ENCODE results near the gene MAN2A2.

Gene MAN2A2

DNA sequence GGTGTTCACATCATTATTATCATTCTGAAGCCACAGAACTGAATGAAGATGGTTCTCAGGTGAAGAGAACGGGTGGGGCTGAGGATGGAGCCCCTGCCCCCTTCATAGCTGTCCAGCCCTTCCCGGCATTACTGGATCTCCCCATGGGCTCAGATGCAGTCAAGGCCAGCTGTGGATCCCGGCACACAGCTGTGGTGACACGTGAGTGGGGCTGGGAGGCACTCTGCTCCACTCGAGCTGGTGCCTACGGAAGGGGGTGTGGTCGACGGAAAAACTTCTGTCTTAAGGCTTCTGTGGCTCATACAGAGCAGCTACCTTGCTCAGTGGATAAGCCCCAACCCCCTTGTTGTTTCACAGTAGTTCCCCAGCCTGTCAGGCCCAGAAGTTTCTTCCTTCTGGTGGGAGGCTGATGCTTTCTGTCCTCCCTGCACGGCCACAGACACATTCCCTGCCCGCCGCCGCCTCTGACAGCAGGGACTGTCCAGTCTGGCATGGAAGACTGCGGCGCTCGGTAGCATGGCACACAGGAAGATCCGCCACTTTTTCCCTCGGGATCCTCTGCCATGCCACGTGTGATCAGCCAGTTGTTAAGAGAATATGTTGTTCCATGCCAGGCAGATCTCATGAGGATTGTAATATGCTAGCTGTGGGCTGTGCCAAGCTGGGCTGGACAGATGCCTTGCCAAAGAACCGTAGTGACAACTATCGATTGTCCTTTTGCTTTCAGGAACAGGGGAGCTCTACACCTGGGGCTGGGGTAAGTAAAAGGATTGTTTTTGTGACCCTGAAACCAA lies 57.4 kb downstream of the MAN2A2 start:
- no peak for DNase-seq (ENCODE audit: low read depth)

DNA sequence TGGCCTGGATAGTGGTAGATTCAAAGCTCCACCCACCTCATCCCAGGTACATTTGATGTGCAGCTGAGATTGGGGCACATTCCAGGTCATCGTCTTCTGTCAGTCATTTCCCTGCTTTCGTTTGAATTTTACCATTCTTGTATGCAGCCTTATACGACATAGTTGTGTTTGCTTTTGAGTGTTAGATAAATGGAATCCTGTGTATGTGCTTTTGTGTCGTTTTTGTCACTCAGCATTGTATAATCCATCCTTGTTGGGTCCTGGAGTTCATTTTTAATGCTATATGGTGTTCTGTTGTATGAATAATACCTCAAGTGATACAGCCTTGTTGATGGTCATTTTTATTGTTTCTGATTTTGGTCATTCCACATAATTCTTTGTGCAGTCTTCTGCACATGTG lies 58.9 kb downstream of the MAN2A2 start:
- no peak for DNase-seq (ENCODE audit: low read depth)

DNA sequence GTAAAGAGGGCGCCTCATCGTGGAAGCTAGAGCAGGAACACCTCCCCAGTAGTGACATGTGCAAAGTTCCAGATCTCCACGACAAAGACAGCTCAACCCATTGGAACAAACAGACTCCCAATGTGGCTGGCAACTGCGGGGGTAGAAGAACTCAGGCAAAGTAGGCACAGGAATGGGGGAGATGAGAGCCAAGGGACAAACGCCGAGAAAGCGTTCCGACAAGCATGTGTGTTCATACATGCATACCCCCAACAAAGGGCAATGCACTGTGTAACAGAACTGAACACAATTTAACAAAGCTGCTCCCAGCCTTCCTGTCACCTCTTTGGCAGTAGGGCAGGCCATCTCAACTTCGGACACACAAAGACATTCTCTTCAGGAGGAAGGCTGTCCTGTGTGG lies 63.2 kb downstream of the MAN2A2 start:
- DNase-seq (ENCODE audit: low read depth): no peak

DNA sequence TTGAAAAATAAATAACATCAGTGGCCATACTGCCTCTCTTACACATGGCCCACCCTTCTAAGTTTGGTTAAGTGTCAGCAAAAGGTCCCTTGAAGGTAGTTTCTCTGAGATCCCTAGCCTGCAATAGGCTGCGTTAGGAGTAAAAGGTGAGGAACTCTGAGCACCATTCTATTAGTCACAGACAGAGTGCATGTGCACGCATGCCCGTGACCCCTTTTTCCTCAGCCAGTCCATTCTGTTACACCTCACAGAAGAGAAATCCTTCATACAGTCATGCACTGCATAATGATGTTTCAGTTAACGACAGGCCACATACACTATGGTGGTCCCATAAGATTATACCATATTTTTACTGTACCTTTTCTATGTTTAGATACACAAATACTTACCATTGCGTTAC lies 64.1 kb downstream of the MAN2A2 start:
- no peak for DNase-seq (ENCODE audit: low read depth)

DNA sequence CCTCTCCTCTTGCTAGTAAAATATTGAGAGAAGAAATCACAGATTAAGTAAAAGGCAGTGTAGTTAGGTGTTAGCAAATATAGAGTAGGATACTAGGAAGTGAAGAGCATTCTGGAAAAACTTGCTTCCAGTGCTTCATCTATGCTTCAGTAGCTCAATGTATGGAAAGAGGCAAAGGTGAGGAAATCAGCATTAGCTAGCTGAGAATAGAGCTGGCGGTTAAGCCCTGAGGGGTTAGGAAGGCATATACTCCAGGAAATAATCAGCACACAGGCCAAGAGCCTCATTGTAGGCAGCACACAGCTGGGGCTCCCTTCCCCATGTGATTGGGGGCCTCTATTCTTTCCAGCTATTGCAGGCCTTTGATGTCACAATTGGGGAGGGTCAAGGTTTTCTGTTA lies 65.3 kb downstream of the MAN2A2 start:
- DNase-seq (ENCODE audit: low read depth): no peak

DNA sequence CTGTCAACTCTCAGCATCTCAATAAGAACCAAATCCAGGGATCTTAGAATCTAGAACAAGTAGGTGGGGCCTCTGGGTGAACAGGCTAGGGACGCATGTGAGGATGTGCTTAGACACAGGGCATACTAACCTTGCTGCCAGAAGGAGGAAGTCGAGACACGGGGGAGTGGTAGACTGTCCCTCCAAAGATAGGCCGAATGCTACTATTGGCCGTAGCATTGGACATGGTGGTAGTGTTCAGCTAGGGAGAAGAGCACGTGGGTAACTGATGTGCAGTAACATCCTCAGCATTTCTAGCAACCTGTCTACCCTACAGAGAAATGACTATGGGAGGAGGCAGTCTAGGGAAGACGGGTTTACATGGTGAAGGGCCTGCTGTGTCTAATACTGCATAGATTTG lies 67.2 kb downstream of the MAN2A2 start:
- no peak for DNase-seq (ENCODE audit: low read depth)

DNA sequence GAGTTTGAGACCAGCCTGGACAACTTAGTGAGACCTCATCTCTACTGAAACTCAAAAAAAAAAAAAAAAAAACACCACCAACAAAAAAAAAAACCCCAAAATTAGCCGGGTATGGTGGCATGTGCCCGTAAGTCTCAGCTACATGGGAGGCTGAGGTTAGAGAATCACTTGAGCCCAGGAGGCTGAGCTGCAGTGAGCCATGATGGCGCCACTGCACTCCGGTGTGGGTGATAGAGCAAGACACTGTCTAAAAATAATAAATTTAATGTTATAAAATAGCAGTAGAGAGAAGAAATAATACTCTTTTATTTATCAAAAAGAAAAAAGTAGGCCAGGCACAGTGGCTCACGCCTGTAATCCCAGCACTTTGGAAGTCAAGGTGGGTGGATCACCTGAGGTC lies 69.0 kb downstream of the MAN2A2 start:
- DNase-seq (ENCODE audit: low read depth): no peak

Measured in T follicular helper cell (primary cell).